BE2C (cell line): Measurements from ENCODE around the gene SLC22A12.

Experiments used
- DNase-seq: peaks from one replicate; pipeline ENCODE4 v3.0.0-alpha.2; 2020
- H3K27me3 ChIP-seq: fragments of 250-450 bp; sonication (Bioruptor Pico); 2 replicates; pipeline ENCODE4 v1.5.1; 2020; ENCODE audit warnings: mild to moderate bottlenecking
- H3K36me3 ChIP-seq: fragments of 250-450 bp; sonication (Bioruptor Pico); 2 replicates; pipeline ENCODE4 v1.5.1; 2020; ENCODE audit warnings: mild to moderate bottlenecking
- H3K4me1 ChIP-seq: fragments of 250-450 bp; sonication (Bioruptor Pico); 2 replicates; pipeline ENCODE4 v1.5.1; 2020
- H3K4me3 ChIP-seq: 2 replicates; pipeline ENCODE4 v1.5.1; 2011; ENCODE audit warnings: low read depth, low read length
- H3K9me3 ChIP-seq: fragments of 250-450 bp; sonication (Bioruptor Pico); 2 replicates; pipeline ENCODE4 v1.5.1; 2020
- CTCF ChIP-seq: IDR thresholded peaks from 2 replicates; pipeline ENCODE4 v1.5.1; 2012; ENCODE audit warnings: mild to moderate bottlenecking, low read depth, low read length

The SLC22A12 gene

GRCh38 chr11:64605656-64606585, 14.9 kb downstream of the SLC22A12 start:
- no peaks in the 10 kb centered on the region for H3K9me3 ChIP-seq
- no peak overlapping the region for H3K4me3 ChIP-seq
- TF ChIP-seq CTCF: no peak
- H3K4me1 ChIP-seq: no peaks in the 10 kb centered on the region
- H3K36me3 ChIP-seq: no peaks in the 10 kb centered on the region
- H3K27me3 ChIP-seq: no peaks in the 10 kb centered on the region
- no peak for DNase-seq

- Histone ChIP-seq H3K4me3 (no peak overlapping the region), H3K27me3 (no peaks in the 10 kb centered on the region), H3K36me3 (no peaks in the 10 kb centered on the region), H3K9me3 (no peaks in the 10 kb centered on the region), H3K4me1 (no peaks in the 10 kb centered on the region)
- DNase-seq: no peak
- no peak for TF ChIP-seq CTCF
Measured at GRCh38 chr11:64606796-64607380, 15.9 kb downstream of the SLC22A12 start.

- no peak overlapping the region for H3K4me3 ChIP-seq
- H3K27me3 ChIP-seq: no peaks in the 10 kb centered on the region
- H3K4me1 ChIP-seq: no peaks in the 10 kb centered on the region
- no peak for TF ChIP-seq CTCF
- DNase-seq: no peak
- no peaks in the 10 kb centered on the region for H3K36me3 ChIP-seq
- no peaks in the 10 kb centered on the region for H3K9me3 ChIP-seq
Measured at GRCh38 chr11:64607381-64607985, 16.5 kb downstream of the SLC22A12 start.

- no peak for TF ChIP-seq CTCF
Measured at GRCh38 chr11:64608046-64608445, 17.0 kb downstream of the SLC22A12 start.

GRCh38 chr11:64608636-64609035, 17.6 kb downstream of the SLC22A12 start:
- no peak for DNase-seq
- TF ChIP-seq CTCF: no peak
- no peaks in the 10 kb centered on the region for H3K4me1 ChIP-seq
- H3K9me3 ChIP-seq: no peaks in the 10 kb centered on the region
- no peaks in the 10 kb centered on the region for H3K27me3 ChIP-seq
- H3K36me3 ChIP-seq: no peaks in the 10 kb centered on the region
- H3K4me3 ChIP-seq: no peak overlapping the region

More at GRCh38 chr11:64608046-64608445, 17.0 kb downstream of the SLC22A12 start:
- Histone ChIP-seq H3K4me3 (no peak overlapping the region), H3K36me3 (no peaks in the 10 kb centered on the region), H3K9me3 (no peaks in the 10 kb centered on the region), H3K27me3 (no peaks in the 10 kb centered on the region), H3K4me1 (no peaks in the 10 kb centered on the region)
- no peak for DNase-seq
